GDM1 (cell line): Measurements from ENCODE around the gene DPYSL4.

Experiments
- DNase-seq: peaks from one replicate; lab custom pipeline; 2025; lab: John Stamatoyannopoulos, UW

DPYSL4 gene

DNA sequence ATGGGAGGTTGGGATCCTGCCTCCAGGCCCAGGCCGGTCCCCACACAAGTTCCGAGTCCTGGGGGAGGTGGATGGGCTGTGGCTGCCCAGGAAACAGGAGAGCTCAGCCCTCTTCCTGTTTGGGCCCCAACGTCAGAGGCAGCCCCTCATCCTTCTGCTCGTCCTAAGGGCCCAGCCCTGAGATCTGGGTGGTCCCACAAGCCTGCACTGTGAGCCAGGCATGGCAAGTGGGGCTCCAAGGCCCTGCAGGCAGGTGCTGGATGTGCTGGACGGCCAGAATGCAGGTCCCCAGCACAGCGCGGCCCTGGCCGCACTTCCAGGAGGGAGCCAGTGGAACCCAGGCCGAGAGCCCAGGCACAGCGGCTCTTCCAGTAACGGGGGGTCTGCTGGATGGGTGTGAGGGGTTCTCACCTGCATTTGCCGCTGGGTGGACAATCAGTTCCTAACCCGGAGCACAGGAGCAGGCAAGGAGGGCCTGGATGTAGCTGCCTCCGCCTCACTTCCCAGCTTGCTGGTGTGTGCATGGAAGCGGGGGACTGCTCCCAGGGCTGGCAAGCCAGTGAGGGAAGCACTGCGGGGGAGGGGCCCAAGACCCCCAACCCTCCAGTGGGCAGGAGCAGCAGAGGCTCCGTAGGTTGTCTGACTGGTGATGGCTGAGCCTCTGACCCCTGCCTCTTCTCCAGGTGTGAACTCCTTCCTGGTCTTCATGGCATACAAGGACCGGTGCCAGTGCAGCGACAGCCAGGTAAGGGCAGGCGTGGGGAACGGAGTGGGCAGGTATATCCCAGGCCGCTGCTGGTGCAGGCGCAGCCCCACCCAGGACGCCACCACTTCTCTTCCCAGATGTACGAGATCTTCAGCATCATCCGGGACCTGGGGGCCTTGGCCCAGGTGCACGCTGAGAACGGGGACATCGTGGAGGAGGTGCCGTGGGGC, 9.7 kb downstream of the DPYSL4 start:
- no peak for DNase-seq

DNA sequence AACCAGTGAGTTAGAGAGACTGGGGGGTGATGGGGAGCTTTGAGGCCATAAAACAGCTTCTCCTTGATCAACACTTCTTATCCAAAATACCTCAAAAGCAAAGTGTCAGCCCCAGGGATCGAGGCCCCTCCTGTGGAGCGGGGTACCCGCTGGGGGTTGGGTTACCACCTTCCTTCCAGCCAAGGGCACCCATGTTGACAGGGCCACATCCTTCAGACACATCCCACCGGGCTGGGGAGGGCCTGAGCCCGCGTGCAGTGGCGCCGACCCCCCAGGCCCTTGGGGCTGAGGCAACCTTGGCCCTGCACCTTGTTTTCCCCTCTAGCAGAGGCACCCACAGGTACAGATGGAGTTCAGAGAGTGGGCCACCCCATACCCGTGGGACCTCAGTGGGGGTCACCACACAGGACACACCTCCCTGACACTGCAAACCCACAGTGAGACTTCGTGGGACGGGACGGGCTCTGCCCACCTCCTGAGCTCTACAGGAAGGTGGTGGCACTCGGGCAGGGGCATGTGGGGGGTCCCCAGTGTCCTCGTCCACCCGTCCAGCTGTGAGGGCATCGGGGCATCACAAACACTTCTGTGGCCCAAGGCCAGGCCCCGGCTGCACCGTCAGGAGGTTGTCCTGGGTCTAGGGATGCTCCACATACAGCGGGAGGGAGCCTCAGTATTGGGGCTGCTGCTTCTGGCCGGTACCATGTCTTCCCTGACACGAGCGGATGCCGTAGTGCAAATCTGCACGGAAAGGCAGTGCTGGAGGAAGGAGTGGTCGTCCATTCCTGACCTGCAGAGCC, 10.7 kb downstream of the DPYSL4 start:
- no peak for DNase-seq

DNA sequence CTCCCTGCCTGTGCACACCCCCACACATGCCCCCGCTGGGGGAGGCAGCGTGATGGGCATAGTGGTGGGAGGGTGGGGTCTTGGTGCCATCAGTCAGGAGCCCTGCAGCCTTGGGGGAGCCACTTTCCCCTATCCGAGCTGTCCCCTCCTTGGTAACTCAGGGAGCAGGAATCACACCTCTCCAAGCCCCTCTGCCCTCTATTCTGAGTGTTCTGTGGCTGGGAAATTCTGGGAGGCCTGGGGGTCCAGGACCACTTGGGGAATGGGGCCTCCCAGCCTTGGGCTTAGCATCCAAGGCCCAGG, 11.3 kb downstream of the DPYSL4 start:
- DNase-seq: no peak

DNA sequence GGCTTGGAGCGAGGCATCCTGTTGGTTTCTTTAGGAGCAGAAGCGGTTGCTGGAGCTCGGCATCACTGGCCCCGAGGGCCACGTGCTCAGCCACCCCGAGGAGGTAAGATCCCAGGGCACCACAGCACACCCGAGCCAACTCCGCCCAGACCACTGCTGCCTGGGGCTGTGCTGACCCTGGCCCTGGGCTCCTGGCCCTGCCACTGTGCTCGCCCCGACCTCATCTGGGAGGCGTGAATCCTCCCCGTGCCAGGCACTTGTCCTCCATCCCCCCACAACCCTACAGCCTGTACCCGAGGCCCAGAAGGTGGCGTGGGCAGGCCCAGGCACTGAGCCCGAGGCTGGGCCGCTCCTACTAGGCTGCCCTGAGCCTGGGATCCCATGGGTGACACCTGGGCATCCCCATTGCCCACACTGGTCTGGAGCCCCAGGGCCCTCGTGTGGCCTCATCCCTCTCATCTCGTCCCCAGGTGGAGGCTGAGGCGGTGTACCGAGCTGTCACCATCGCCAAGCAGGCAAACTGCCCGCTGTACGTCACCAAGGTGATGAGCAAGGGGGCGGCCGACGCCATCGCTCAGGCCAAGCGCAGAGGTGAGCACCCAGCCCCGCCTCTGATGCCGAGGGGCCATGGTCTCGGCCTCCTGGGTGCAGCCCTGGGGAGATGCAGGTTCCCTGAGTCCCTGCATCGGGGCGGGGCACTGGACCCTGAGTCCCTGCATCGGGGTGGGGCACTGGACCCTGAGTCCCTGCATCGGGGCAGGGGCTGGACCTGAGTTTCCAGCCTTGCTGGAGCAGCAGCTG, 11.8 kb downstream of the DPYSL4 start:
- no peak for DNase-seq

DNA sequence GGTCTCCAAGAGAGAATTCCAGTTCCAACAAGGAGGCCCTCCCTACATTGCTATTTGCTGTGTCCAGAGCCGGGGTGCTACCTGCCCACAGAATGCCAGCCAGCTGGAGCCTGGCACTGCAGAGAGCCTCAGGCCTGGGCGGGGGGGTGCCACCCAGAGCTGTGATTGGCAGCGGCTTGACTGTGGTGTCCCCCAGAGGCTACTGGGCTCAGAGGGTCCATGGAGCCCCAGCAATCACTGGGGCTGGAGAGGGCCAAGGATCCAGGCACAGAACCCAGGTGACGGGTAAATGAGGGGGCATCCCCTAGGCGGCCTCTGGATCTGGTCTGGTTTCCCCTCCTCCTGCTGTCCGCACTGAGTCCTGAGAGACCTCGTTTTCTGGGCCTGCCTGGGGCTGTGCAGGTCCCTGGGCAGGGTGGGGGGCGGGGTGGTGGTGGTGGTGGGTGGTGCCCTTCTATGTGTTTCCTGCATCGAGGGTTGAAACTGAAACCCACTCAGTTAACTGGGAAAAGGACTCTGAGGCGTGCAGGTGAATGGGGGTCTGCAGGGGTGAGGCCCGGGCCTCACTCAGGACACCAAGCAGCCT, 12.6 kb downstream of the DPYSL4 start:
- DNase-seq: no peak

DNA sequence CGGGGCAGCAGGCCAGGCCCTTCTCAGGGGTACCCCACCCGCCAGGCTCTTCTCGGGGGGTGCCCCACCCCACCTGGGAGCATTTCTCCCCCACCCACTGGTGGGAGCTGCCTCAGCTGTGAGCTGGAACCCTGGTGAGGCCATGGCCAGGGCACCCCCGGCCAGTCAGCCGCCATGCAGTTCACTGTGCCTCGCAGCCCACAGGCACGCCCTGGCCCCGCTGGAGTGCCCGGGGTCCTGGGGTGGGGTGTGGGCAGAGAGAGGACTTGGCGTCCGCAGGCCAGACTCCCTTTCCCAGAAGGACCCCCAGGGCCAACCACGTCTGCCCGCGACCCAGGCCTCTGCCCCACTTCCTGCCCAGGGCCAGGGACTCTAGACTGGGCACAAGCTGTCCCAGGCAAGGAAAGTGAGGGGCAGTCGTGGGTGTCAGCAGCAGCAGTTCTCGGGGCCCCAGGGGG, 13.1 kb downstream of the DPYSL4 start:
- DNase-seq: no peak

DNA sequence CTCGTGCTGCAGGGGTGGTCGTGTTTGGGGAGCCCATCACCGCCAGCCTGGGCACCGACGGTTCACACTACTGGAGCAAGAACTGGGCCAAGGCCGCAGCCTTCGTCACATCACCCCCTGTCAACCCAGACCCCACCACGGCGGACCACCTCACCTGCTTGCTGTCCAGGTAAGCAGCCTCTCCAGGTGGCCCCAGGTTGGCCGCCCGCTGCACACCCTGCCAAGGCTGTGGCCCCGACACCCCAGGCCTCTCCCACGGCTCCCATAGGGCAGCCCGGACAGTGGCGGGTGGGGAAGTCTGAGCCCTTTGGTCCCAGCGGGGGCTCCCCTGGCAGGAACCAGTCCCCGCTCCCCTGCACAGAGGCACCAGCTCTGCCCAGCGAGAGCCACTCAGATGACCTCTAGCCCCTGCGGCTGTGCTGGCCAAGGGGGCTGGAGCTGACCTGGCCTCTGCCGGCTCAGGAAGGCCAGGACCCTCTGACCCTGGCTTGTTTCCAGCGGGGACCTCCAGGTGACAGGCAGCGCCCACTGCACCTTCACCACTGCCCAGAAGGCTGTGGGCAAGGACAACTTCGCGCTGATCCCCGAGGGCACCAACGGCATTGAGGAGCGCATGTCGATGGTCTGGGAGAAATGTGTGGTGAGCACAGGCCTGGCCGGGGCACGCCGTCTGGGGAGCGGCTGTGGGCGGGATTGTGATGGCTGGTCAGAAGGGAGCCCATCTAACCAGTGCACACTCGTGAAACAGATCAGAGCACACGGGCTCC, 13.8 kb downstream of the DPYSL4 start:
- no peak for DNase-seq

DNA sequence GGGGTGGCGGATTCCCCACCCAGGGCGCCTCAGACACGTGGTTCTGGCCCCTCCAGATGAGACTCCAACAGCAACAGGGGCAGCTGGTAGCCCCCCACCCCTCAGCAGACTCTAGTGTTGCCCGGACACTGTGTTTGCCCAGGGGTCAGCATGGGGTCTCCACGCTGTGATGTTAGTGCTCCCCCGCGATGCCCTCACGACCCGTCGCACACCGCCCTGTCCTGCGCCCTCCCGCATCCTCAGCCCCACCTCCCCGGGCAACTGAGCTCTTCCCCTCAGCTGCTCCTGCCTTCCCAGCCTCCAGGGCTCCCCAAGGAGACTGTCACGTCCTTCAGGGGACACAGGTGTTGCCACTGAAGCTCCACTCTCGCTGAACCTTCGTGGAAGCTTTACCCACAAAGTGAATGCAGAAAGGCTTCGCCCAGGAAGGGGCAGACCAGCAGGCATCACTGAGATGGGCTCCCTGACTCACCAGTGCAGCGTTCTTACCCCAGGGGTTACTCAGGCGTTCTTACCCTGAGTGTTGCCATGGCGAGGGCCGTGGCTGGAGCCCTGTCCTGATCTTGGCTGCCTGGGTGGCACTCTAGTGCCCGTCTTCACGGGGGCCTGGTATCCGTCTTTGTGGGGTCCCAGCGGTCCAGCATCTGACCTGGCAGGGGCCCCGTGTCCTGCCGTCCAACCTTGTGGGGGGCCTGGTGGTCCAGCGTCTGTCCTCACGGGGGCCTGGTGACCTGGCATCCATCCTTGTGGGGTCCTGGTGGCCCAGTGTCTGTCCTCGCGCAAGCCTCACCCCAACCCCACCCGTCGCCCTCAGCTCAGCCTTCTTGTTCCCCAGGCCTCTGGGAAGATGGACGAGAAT, 14.6 kb downstream of the DPYSL4 start:
- no peak for DNase-seq

DNA sequence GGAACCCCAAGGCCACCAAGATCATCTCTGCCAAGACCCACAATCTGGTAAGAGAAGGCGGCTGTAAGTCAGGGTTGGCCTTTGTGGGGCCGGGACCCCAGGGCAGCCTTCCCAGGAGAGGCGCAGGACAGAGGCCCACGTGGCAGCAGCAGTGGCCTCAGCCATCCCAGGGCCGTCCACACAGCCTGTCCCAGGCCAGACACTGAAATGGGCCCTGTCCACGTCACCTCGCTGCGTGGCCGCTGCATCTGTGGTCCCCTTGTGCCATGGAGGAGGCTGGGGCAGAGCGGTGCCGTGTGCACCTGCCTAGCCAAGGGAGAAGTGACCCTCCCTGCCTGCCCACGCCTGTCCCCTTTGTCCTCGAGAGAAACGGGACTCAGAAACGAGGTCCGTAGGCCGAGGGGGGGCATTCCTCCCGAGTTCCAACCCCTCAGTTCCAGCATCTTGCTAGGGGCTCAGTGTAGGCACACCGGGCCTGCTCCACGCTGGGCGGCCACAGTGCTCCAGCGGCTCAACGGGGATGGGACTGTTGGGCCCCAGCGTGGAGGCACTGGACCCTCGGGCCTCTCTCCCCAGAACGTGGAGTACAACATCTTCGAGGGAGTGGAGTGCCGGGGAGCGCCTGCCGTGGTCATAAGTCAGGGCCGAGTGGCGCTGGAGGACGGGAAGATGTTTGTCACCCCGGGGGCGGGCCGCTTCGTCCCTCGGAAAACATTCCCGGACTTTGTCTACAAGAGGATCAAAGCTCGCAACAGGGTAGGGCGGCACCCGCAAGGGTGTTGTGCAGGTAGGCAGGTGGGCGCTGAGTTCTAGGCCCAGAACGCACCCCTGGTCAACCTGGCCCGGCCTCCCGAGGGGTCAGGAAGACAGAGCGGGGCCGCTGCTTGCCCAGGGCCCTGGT, 15.6 kb downstream of the DPYSL4 start:
- DNase-seq: no peak

DNA sequence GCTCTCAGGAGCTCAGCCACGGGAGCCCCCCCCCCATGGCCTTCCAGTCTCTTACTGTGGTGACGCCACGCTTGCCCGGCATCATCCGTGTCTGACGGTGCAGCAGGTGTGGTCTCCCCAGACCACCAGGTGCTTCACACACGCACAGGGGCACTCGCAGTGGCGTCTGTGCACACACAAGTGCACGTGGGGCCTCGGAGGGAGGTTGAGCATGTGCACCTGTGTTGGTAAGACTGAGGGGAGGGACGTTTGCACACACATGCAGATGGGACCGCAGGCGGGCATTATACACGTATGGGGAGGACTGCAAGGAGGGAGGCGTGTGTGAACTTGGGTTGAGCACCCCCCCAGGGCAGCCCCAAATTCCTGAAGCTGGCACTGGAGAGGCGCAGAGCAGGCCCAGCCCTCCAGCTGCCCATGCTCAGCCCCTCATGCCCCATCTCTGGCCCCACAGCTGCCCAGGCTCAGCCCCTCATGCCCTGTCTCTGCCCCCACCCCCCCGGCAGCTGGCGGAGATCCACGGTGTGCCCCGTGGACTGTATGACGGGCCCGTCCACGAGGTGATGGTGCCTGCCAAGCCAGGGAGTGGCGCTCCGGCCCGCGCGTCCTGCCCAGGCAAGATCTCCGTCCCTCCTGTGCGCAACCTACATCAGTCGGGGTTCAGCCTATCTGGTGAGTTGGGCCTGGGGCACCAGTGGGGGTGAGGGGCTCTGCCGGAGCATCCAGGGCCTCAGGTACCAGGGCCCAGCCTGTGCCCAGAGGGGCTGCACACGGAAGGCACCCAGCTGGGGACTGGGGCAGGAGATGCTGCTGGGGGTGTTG, 16.7 kb downstream of the DPYSL4 start:
- no peak for DNase-seq

DNA sequence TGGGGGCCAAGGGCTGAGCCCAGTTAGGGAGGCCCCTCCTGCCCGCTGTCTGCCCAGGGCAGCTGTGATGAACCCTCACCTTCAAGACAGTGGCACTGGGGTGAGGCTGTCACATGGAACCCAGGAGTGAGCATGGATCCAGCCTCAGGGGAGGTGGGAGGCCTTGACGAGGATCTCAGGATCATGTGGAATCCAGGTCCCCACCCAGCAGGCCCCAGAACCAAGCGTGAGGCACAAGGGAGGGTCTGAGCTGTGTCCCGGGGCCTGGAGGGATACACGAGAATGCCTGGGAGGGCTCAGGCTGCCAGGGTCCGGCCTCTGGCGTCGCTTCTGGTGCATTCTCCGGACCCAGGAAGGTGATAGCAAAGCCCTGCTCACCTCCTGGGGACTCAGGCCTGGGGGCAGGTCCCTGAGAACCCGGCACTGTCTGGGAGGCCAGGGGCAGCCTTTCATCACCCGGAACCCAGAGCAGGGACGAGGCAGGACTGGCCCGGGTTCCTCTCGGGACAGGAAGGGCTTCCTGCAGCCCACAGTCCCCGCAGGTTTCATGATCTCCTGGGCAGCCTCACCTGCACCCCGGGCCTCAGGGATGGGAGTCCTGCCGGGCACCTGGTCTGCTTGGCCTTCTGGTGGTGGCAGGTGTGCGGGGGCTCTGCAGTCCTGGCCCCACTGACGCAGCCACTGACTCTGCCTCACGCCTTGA, 17.5 kb downstream of the DPYSL4 start:
- DNase-seq: no peak

DNA sequence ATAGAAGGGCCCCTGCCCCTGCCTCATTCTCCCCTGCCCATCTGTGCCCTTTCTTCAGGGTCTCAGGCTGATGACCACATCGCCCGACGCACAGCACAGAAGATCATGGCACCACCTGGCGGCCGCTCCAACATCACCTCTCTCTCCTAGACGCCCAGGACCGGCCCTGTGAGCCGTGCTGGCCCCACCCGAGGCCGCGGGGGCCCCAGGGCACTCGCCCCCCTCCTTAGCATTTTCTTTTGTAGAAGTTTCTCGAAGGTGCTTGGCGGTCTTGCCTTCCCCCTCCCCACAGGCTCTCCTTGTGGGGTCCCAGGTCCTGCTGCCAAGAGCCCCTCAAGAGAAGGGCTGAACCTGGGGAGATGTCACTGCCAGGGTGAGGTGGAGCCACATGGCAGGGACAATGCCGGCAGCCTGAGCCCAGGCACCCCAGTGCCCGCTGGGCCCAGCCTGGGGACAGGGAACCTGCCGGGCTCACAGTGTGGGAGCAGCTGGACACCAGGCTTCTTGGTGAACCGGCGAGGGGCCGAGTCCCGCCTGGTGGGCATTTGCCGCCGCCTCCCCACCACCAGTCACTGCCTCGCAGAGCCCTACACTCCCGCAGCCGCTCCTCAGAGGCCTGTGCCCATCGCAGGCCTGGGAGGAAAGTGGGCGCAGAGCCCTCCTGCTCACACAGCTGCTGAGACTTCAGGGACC, 18.2 kb downstream of the DPYSL4 start:
- no peak for DNase-seq

DNA sequence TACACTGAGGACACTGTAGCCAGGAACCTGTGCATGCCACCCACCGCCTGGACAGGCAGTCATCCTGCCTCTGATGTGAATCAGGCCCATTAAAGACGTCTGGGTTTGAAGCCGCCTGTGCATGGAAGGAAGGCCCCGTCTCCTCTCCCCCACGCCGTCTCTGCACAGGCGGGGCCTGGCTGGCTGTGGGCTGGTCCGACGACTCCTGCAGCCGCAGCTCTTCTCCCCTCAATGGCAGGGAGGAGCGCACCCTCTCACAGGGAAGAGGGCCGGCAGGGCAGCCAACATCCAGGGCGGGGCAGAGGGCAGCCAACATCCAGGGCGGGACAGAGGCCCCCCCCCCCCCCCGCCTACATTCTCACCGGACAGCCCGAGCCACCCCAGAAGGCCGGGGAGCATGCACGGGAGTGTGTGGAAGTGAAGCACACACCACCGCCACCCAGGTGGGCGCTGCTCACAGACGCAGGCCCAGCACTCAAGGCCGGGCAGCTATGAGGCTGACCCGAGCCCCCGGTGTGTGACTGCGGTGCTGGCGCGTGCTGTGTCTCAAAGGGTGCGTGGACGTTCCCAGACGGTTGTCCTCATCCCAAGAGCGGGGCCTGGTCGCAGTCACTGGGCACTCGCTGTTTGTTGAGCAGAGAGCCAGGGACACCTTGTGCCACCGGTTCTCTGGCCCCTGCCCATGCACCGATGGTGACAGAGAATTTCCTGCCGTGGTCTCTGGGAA, 19.1 kb downstream of the DPYSL4 start:
- DNase-seq: no peak

DNA sequence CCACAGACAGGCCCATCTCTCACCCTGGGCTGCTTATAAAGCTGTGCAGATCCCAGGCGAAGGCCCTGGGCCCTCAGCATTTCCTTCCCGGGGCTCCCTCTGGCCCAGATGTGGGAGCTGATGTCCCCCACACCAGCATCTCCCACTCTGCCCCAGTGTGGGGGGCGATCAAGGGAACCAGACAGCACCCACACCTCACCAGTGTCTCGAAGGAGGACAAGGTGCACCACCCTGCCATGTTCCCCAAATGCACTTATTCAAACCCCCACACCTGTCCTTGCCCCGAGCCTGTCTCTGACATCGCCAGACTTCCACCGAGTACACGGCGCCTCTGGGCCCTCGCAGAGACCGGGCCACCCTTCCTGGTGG, 19.6 kb downstream of the DPYSL4 start:
- no peak for DNase-seq

DNA sequence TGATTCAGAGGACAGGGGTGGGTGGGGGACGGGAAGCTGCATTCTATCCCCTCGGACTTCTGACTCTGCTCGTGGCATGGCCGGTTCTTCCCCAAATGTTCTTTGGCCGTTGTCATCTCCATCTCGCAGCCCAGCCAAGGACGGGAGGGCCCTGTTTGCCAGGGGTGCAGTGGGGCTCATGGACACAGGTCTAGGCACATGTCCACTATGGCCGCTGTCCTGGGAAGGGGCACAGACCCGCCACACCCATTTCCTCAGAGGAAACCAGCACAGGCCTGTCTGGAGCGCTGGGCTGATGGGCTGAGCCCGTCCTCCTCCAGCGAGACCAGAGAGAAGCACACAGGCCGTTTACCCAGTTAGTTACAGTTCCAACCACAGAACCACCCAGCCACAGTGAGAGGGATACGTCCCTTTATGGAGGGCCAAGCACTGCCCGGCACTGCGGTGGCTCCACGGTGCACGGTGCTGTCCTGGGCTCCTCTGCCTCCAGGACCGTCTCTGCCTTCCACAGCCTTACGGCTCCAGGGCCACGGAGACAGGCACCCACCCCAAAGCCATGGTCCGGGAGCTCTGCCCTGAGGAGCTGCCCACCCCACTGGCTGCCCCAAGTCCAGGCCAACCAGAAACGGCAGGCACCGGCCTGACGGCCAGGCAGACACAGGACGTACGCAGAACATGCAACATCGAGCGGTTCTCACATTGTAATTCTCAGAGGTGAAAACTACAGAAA, 20.2 kb downstream of the DPYSL4 start:
- DNase-seq: no peak
